Peyer's patch (tissue), 4 donors: ENCODE data around the gene KIF18B. TPM values are rescaled to one million over a fixed set of nuclear protein-coding genes. Genes with fewer than 3 reads are reported as not detected.
A peak's percentile ranks its signal among the peaks of the same experiment; 100 is the strongest.

Source experiments
- DNase-seq, 3 donors: peaks; one replicate each; pipeline ENCODE4 v3.0.0-alpha.2; 2017 to 2019
- H3K27ac ChIP-seq, 4 donors: fragments of 200-600 bp; sonication (generic); one replicate each; pipeline ENCODE4 v1.5.1; 2016 to 2019
- H3K27me3 ChIP-seq, 2 donors: fragments of 200-600 bp; sonication (generic); one replicate each; pipeline ENCODE4 v1.5.1; 2019
- H3K36me3 ChIP-seq, 3 donors: fragments of 200-600 bp; sonication (generic); one replicate each; pipeline ENCODE4 v1.5.1; 2016 to 2019
- H3K4me1 ChIP-seq, 4 donors: fragments of 200-600 bp; sonication (generic); one replicate each; pipeline ENCODE4 v1.5.1; 2016 to 2019
- H3K4me3 ChIP-seq, 4 donors: fragments of 200-600 bp; sonication (generic); 1 replicate in 3 of 4; 2 replicates in 1 of 4; pipeline ENCODE4 v1.5.1; 2016 to 2019; ENCODE audit warnings: mild to moderate bottlenecking in 1 of 4
- H3K9me3 ChIP-seq, 4 donors: fragments of 200-600 bp; sonication (generic); one replicate each; pipeline ENCODE4 v1.5.1; 2016 to 2019; ENCODE audit warnings: mild to moderate bottlenecking in 1 of 4
- CTCF ChIP-seq, 6 experiments: fragments of 450-650 bp in 4 of 6; fragments of 200-600 bp in 2 of 6; sonication (generic) in 1 of 6; IDR thresholded peaks; one replicate each; pipeline ENCODE4 v1.5.1; 2017 to 2019; ENCODE audit warnings: antibody characterized with exemption in 6 of 6, mild to moderate bottlenecking in 3 of 6, moderate library complexity in 1 of 6
- POLR2A ChIP-seq, 2 donors: fragments of 450-650 bp; IDR thresholded peaks; one replicate each; pipeline ENCODE4 v1.5.1; 2017; ENCODE audit warnings: antibody characterized with exemption in 2 of 2, mild to moderate bottlenecking in 2 of 2, moderate library complexity in 2 of 2
- total RNA-seq, 4 donors: library from RNA; depleted of rRNA; stranded (reverse); fragments of >200 nt; gene quantifications; one replicate each; pipeline ENCODE4 v1.1.0, GENCODE V29; 2016

The KIF18B gene
- total RNA-seq, 4 donors from 2014 or later = 3.4 to 40.4 (median 6.8) TPM

GRCh38 chr17:44979426-44979995, 31.9 kb upstream of the KIF18B start:
- DNase-seq = peak in 1 of 3 donors; percentile 51
- Histone ChIP-seq H3K27ac (peak overlapping the region in 3 of 4 donors; percentile 27 to 73 (median 72)), H3K36me3 (no peaks in the 10 kb centered on the region), H3K4me3 (no peak overlapping the region), H3K4me1 (peaks cover 0 to 45% (median 0%) of the 10 kb centered on the region in 4 donors), H3K9me3 (no peaks in the 10 kb centered on the region), H3K27me3 (no peaks in the 10 kb centered on the region)
- no peak for TF ChIP-seq POLR2A (IDR thresholded peaks at IDR 0.05)
- no peak for TF ChIP-seq CTCF (IDR thresholded peaks at IDR 0.05)

GRCh38 chr17:44978807-44979206, 31.2 kb upstream of the KIF18B start:
- no peak for DNase-seq
- Histone ChIP-seq H3K27ac (peak overlapping the region in 3 of 4 donors; percentile 2 to 72 (median 19)), H3K9me3 (no peaks in the 10 kb centered on the region), H3K4me3 (no peak overlapping the region), H3K27me3 (no peaks in the 10 kb centered on the region), H3K4me1 (peaks cover 0 to 45% (median 0%) of the 10 kb centered on the region in 4 donors), H3K36me3 (no peaks in the 10 kb centered on the region)
- TF ChIP-seq CTCF (IDR thresholded peaks at IDR 0.05) (no peak), POLR2A (IDR thresholded peaks at IDR 0.05) (no peak)

GRCh38 chr17:44977814-44978550, 30.4 kb upstream of the KIF18B start:
- no peak overlapping the region for H3K4me3 ChIP-seq
- no peak for DNase-seq
- H3K36me3 ChIP-seq = no peaks in the 10 kb centered on the region
- TF ChIP-seq POLR2A (IDR thresholded peaks at IDR 0.05) (no peak), CTCF (IDR thresholded peaks at IDR 0.05) (no peak)
- H3K27ac ChIP-seq = peak overlapping the region; percentile 2 to 72 (median 30)
- H3K27me3 ChIP-seq = no peaks in the 10 kb centered on the region
- H3K9me3 ChIP-seq = no peaks in the 10 kb centered on the region
- H3K4me1 ChIP-seq = peaks cover 0 to 45% (median 0%) of the 10 kb centered on the region in 4 donors

GRCh38 chr17:44977065-44977464, 29.5 kb upstream of the KIF18B start:
- no peak for DNase-seq
- Histone ChIP-seq H3K27ac (peak overlapping the region in 3 of 4 donors; percentile 21 to 72 (median 39)), H3K4me1 (peaks cover 0 to 45% (median 0%) of the 10 kb centered on the region in 4 donors), H3K27me3 (no peaks in the 10 kb centered on the region), H3K9me3 (no peaks in the 10 kb centered on the region), H3K36me3 (no peaks in the 10 kb centered on the region), H3K4me3 (no peak overlapping the region)
- TF ChIP-seq POLR2A (IDR thresholded peaks at IDR 0.05) = no peak

GRCh38 chr17:44976206-44976605, 28.6 kb upstream of the KIF18B start:
- H3K9me3 ChIP-seq = no peaks in the 10 kb centered on the region
- no peak for DNase-seq
- H3K27ac ChIP-seq = no peak overlapping the region
- no peaks in the 10 kb centered on the region for H3K36me3 ChIP-seq
- no peak overlapping the region for H3K4me3 ChIP-seq
- peaks cover 0 to 41% (median 0%) of the 10 kb centered on the region in 4 donors for H3K4me1 ChIP-seq
- TF ChIP-seq CTCF (IDR thresholded peaks at IDR 0.05) = no peak
- TF ChIP-seq POLR2A (IDR thresholded peaks at IDR 0.05) = no peak
- H3K27me3 ChIP-seq = no peaks in the 10 kb centered on the region

- Histone ChIP-seq H3K27me3 (peaks cover 0 to 7% of the 10 kb centered on the region in 2 donors), H3K9me3 (no peaks in the 10 kb centered on the region), H3K4me3 (no peak overlapping the region), H3K4me1 (peaks cover 0 to 35% (median 4%) of the 10 kb centered on the region in 4 donors), H3K27ac (no peak overlapping the region), H3K36me3 (no peaks in the 10 kb centered on the region)
- DNase-seq = no peak
- TF ChIP-seq CTCF (IDR thresholded peaks at IDR 0.05) = no peak
- TF ChIP-seq POLR2A (IDR thresholded peaks at IDR 0.05) = no peak
Observed at GRCh38 chr17:44972953-44973352, 25.4 kb upstream of the KIF18B start.
